Activated CD4-positive, alpha-beta T cell treated with anti-CD3 and anti-CD28 coated beads, Interleukin-2, amount 50 U/mL, for 16 hours (primary cell): ENCODE measurements around the gene DNAI2.

ENCODE experiments used
- DNase-seq: peaks from one replicate; pipeline ENCODE4 v3.0.0-alpha.2; 2020

DNAI2 gene

GRCh38 chr17:74343121-74343520, 69.1 kb downstream of the DNAI2 start:
- DNase-seq = no peak

- DNase-seq = no peak
Measured at GRCh38 chr17:74343526-74344284, 69.7 kb downstream of the DNAI2 start.

GRCh38 chr17:74344658-74345057, 70.6 kb downstream of the DNAI2 start:
- no peak for DNase-seq

- DNase-seq = no peak
Measured at GRCh38 chr17:74345433-74346241, 71.6 kb downstream of the DNAI2 start.

GRCh38 chr17:74347646-74348045, 73.6 kb downstream of the DNAI2 start:
- DNase-seq = no peak

GRCh38 chr17:74349120-74349519, 75.1 kb downstream of the DNAI2 start:
- no peak for DNase-seq

- DNase-seq = no peak
Measured at GRCh38 chr17:74350486-74350885, 76.5 kb downstream of the DNAI2 start.

GRCh38 chr17:74351552-74352210, 77.6 kb downstream of the DNAI2 start:
- DNase-seq = peak; percentile 21

- no peak for DNase-seq
Measured at GRCh38 chr17:74353446-74354060, 79.5 kb downstream of the DNAI2 start.

GRCh38 chr17:74354123-74354522, 80.1 kb downstream of the DNAI2 start:
- DNase-seq = peak; percentile 69

- DNase-seq = no peak
Measured at GRCh38 chr17:74354561-74354960, 80.5 kb downstream of the DNAI2 start.

GRCh38 chr17:74355065-74355464, 81.0 kb downstream of the DNAI2 start:
- no peak for DNase-seq

- no peak for DNase-seq
Measured at GRCh38 chr17:74356646-74357465, 82.8 kb downstream of the DNAI2 start.

GRCh38 chr17:74357466-74357809, 83.4 kb downstream of the DNAI2 start:
- DNase-seq = no peak

GRCh38 chr17:74358697-74359096, 84.7 kb downstream of the DNAI2 start:
- DNase-seq = no peak

- no peak for DNase-seq
Measured at GRCh38 chr17:74359916-74360315, 85.9 kb downstream of the DNAI2 start.

- DNase-seq = no peak
Measured at GRCh38 chr17:74360899-74361229, 86.8 kb downstream of the DNAI2 start.

GRCh38 chr17:74361230-74362068, 87.4 kb downstream of the DNAI2 start, which contains the start of gene BTBD17:
Gene BTBD17, minus strand, starts transcription at chr17:74361868. Its CDS starts 49 bp downstream, at chr17:74361819.
- no peak for DNase-seq

- DNase-seq = no peak
Measured at GRCh38 chr17:74362069-74362405, 88.0 kb downstream of the DNAI2 start.

- DNase-seq = no peak
Measured at GRCh38 chr17:74362810-74363498, 88.9 kb downstream of the DNAI2 start.
